ENCODE data around the gene LCK. TPM values are rescaled to one million over a fixed set of nuclear protein-coding genes. Genes with fewer than 3 reads are reported as not detected.

LCK gene
- total and polyA plus RNA-seq, 9 of the 15 experiments (the other 6 are each of a cell fraction or from before 2014, with no cell fraction given), result 0.04 to 0.47 (median 0.13) TPM; not detected in 6

- TF ChIP-seq POLR2G (IDR thresholded peaks at IDR 0.05; ENCODE audit: low read depth, low read length) (peak; percentile 42; the same call in 1 of the 2 replicates), ZNF407 (IDR thresholded peaks at IDR 0.05; ENCODE audit: low read depth) (peak; percentile 70), ETV1 (tag; conservative IDR thresholded peaks at IDR 0.05; ENCODE audit: low read depth) (no peak), ZZZ3 (IDR thresholded peaks at IDR 0.05) (no peak), SRF (CRISPR knock-in tag; IDR thresholded peaks at IDR 0.05) (no peak), ATF1 (CRISPR knock-in tag; IDR thresholded peaks at IDR 0.05) (no peak), ATF1 (tag; IDR thresholded peaks at IDR 0.05) (peak; percentile 39; the same call in 1 of the 2 replicates), ATF7 (IDR thresholded peaks at IDR 0.05) (peak; percentile 59; the same call in 1 of the 2 replicates), BRD4 (IDR thresholded peaks at IDR 0.05) (no peak), CBX5 (IDR thresholded peaks at IDR 0.05; ENCODE audit: borderline replicate concordance, low read depth) (0 out of 2 replicates have a peak, but pooled peaks have one; percentile 40), NR1H2 (CRISPR knock-in tag; IDR thresholded peaks at IDR 0.05) (0 out of 2 replicates have a peak, but pooled peaks have one; percentile 9), SMARCE1 (IDR thresholded peaks at IDR 0.05) (0 out of 2 replicates have a peak, but pooled peaks have one; percentile 33), HDAC2 (IDR thresholded peaks at IDR 0.05) (peak; percentile 93), U2AF1 (optimal IDR thresholded peaks at IDR 0.05; ENCODE audit: low read depth, low read length) (no peak), NFIC (IDR thresholded peaks at IDR 0.05) (peak; percentile 60), CXXC5 (CRISPR knock-in tag; IDR thresholded peaks at IDR 0.05) (peak; percentile 64)
- TF ChIP-seq, protein P1, sequence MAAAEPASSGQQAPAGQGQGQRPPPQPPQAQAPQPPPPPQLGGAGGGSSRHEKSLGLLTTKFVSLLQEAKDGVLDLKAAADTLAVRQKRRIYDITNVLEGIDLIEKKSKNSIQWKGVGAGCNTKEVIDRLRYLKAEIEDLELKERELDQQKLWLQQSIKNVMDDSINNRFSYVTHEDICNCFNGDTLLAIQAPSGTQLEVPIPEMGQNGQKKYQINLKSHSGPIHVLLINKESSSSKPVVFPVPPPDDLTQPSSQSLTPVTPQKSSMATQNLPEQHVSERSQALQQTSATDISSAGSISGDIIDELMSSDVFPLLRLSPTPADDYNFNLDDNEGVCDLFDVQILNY (CRISPR knock-in tag; IDR thresholded peaks at IDR 0.05), result peak; percentile 73; the same call in 1 of the 2 replicates
- TF ChIP-seq, protein P2, sequence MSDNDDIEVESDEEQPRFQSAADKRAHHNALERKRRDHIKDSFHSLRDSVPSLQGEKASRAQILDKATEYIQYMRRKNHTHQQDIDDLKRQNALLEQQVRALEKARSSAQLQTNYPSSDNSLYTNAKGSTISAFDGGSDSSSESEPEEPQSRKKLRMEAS (CRISPR knock-in tag; IDR thresholded peaks at IDR 0.05), result peak; percentile 78
These were observed 2.8 kb upstream of the LCK start (continued) for GRCh38 chr1:32247983-32248889.

Data from K562 (cell line).